Pons (tissue), 1 donor: Measurements from ENCODE around the gene TNRC6B.
A peak's percentile ranks its signal among the peaks of the same experiment; 100 is the strongest.
"Not testable (repeated sequence)": the region's sequence is repeated elsewhere in the genome, so short reads cannot be mapped to it uniquely, and the experiment has no call there.

Source experiments
- DNase-seq: peaks from one replicate; pipeline ENCODE4 v3.0.0-alpha.2; 2016; ENCODE audit warnings: low spot score

The TNRC6B gene

DNA sequence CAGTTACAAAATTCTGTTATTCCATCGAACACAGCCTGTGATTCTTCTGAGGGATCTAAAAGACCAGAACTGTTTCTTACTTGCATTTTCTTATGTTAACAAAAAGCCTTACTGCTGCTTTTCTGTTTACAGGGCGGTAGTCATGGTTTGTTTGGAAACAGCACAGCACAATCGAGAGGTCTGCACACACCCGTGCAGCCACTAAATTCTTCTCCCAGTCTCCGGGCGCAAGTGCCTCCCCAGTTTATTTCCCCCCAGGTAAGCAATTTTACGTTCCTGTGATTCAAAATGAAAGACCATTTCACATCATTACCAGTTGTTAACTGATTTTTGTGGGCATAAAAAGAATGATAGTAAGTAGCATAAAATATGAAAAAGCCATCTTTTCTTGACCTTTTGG is 107.8 kb downstream of the TNRC6B start:
- no peak for DNase-seq

DNA sequence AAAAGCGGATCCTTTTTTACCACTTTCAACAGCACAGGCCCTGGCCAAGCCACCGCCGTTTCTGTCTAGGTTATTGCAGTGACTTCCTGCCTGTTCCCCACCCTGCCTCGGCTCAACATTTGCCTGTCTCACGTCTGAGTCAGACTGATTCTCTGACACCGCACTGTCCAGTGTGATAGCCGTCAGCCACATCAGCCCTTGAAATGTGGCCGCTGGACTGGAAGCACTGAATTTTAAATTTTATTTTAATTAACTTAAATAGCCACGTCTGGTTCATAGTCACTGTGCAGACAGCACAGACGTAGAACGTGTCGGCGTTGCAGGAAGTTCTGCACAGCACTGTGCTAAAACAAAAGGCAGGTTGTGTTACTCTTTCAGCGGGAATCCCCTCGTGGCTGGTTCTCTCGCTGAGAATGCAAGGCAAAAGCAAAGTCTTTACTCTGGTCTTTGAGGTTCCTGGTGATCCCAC is 112.3 kb downstream of the TNRC6B start:
- DNase-seq: no peak

DNA sequence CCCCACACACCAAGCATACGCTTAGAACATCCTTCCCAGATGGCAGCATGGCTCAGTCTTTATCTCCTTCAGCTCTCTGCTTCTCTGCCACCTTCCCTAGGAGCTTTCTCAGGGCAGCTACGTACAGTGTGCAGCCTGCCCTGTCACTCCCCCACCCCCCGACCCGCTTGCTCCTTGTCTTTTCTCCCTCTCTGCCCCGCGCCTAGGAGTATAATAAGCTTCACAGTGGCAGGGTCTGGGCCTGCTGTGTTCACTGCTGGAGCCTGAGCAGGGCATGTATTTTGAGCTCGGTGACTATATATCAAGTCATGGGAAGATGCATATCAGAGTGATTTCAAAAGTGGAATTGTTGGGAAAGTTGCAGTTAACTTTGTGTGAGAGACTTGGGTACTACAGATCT is 112.8 kb downstream of the TNRC6B start:
- DNase-seq: no peak

DNA sequence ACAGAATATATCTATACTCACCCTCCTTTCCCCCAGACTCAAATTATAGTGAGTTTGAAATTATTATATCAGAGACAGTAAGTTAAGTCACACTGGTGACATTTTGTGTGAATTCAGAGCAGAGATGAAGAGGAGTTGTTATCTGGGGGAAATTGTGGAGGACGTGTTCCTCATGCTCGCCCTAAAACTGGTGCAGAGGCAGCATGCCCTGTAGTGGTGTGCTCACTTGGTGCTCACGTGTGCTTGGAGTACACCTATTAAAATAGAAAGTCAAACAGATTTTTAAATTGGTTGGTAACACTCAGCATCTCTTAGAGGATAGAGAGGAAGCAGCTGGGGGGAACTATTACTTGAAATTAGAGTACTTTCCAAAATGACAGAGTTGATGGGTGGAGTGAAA is 117.0 kb downstream of the TNRC6B start:
- DNase-seq: no peak

DNA sequence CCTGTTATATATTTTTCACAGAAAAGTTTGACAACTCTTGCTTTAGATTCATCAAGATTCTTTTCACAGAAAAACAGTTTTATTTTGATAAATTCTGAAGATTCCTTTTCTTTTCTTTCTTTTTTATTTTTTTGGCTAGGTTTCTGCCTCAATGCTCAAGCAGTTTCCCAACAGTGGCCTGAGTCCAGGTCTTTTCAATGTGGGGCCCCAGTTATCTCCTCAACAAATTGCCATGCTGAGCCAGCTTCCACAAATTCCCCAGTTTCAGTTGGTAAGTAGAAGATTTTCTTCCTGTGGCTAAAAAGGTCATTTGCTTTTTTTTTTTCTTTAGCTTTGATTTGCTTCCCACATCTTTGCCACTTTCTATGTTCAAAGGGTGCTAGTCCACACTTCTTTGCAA is 122.6 kb downstream of the TNRC6B start:
- no peak for DNase-seq

DNA sequence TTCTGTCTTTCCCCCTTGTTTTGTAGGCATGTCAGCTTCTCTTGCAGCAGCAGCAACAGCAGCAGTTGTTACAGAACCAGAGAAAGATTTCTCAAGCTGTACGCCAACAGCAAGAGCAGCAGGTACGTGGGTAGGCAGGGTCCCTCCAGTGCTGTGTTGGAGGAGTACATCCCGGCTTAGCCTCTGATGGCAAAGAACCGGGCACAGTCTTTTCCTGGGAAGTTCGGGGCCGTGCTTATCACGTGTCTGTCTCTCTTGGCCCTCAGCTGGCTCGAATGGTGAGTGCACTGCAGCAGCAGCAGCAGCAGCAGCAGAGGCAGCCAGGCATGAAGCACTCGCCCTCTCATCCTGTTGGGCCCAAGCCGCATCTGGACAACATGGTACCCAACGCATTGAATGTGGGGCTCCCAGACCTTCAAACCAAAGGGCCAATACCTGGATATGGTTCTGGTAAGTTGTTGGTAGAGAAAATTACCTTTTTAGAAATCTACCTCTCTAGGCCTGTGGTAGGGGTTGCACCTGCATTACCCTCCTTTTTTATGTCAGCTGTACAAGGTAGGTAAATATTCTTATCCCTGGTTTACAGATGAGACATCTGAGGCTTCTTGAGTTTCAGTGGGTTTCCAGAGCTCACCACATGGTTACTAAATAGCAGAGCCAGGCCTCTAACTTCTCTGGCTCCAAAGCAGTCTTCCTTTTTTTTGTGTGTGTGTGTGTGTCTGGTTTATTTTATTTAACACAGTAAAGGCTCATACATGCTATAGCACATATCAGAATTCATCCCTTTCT is 123.4 kb downstream of the TNRC6B start:
- no peak for DNase-seq

DNA sequence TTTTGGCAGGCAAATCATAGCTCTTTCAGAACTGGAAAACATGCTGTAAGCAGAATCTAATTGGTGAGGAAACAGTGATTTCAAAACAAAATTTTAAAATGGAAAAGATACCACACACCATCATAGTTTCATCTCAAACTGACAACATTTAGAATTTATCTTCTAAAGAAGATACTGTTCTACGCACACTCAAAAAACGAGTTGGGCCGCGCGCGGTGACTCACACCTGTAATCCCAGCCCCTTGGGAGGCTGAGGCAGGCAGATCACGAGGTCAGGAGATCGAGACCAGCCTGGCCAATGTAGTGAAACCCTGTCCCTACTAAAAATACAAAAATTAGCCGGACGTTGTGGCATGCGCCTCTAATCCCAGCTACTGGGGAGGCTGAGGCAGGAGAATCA is 124.4 kb downstream of the TNRC6B start:
- DNase-seq: no peak

DNA sequence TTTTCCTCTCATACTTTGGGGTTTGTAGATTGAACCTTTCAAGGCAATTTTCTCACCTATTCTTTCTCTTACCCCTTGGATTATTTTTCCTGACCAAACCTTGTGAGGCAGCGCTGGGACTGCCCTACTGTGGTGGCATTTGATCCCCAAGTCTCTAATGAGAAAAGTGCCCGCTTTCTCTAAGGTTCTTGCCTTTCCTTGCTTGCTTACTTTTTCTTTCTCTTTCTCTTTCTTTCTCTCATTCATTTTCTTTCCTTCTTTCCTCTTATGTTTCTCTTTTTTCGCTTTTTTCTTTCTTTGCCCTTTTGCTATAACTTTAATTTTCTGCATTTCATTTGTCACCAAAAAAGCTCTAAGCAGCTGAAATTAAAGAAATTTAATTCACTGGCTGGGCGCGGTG is 127.9 kb downstream of the TNRC6B start:
- no peak for DNase-seq

DNA sequence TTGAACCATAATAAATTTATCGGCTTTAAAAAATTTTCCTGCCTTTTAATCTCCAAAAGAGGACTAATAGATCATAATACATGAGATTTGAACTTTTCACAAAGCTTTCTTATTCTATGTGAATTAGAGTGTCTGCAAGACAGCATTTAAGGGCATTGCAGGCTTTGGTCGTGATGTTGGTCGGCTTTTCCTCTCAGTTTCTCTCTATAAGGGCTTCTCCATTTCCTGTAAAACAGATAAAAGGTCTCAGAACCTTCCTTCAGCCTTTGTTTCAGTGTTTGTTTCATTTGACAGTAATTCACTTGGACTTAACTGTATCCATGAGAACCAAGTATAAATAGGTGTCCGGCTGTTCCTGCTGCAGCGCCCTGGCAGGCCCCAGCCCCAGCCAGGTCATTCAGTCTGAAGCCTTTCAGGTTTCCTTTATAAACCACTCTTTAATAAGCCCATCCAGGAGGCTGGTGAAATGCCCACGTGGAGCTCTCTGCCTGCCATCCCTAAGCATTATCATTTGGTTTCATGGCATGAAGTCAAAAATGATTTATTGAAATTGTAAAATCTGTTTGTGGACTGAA is 131.4 kb downstream of the TNRC6B start:
- no peak for DNase-seq

DNA sequence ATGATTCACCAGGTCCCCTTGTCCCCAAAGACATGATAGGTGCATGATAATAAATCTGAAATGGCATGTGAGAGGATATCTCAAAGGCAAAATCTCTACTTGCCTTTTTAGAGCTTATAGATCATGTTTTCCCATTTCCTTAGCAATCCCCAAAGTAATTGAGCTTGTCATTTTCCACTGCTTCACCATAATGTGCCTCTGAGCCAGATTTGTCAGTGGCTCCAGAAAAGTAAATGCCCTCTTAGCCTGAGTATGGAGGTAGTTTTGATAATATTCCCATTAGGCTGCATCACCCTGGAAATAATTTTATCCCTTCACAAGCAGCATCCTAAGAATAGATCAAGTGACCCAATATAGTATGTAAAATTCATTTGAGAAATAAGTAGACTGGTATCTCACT is 131.9 kb downstream of the TNRC6B start:
- DNase-seq: no peak

DNA sequence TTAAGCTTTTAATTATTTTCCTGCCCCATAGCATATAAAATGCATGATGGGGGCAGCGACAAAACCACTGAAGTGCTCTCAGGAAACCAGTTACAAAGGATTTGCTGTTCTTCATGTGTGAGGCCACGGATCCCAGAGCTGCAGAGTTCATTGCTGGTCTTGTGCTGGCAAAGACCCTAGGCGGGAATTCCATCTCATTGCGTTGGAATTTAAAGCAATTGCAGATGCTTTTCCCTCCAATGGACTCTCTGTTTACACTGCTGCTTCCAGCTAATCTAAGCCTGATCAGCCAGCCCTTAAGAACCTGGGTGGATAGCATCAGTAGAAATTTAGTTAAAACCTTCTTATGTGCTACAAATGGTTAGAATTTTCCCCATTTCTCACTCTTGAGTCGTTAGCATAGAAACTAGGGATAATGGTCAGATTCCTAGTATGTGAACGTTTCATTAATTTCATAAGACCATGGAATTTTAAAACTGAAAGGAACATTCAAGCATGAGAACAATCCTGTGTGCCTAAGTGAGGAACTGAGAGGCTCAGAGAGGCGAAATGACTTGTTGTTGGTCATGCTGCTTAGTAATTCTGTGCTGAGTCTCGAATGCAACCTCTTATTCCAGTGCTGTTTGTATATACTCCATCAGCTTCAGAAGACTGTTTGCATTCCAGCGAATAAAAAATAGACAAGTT is 132.5 kb downstream of the TNRC6B start:
- no peak for DNase-seq

DNA sequence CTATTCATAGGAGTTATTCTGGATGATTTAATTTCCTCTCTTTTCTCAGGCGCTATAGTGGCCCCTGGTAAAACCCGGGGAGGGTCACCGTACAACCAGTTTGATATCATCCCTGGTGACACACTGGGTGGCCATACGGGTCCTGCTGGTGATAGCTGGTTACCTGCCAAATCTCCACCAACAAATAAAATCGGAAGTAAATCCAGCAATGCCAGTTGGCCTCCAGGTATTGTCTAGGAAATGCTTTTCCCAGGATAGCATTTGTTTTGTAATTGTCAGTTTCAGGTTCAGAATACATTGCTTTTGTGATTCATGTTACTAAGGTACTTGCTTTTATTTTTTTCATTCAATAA is 133.0 kb downstream of the TNRC6B start:
- no peak for DNase-seq

DNA sequence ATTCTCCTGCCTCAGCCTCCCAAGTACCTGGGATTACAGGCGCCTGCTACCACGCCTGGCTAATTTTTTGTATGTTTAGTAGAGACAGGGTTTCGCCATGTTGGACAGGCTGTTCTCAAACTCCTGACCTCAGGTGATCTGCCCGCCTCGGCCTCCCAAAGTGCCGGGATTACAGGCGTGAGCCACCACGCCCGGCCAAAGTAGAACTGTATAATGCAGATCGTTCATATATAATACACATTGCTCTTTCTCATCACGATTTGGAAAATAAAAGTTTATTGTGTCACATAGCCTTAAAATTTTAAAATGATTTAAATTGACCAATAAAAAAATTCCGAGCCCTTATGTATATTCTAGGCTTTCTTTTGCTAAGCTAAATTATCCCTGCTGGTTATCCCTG is 133.9 kb downstream of the TNRC6B start:
- not testable (repeated sequence) for DNase-seq

DNA sequence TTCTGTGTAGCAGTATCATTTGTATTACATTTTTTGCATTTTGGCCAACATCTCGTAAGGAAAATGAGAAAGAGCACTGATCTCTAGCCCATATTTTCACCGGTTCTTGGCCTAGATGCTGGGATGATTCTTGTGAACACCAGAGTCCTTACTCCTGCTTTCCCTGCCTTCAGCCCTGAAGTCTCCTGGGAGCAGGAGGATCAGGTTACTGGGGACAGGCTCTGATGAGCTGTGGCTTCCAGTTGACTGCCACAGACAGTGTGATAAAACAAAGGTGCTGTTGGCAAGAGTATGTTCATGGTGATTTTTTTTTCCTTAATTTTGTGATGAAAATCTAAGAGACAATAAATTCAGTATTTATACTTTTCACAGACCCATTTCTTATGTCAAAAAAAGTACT is 134.3 kb downstream of the TNRC6B start:
- no peak for DNase-seq

DNA sequence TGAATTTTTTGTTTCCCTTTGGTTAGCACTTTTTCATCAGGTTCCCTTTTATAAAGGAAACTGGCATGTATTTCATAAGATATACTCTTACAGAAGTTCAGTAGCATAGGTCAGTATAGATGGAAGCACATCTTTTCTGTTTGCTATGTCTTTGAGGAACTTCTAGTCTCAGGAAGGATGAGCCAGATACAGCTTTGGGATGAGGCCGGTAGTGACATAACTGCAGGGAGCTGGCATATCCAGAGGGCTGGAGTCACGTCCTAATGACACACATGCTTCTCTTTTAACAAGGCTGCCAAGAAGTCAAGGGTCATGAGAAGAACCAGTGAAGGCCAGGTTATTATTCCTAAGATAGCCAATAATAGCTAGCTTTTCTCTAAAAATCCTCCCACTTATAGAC is 135.3 kb downstream of the TNRC6B start:
- DNase-seq: no peak

DNA sequence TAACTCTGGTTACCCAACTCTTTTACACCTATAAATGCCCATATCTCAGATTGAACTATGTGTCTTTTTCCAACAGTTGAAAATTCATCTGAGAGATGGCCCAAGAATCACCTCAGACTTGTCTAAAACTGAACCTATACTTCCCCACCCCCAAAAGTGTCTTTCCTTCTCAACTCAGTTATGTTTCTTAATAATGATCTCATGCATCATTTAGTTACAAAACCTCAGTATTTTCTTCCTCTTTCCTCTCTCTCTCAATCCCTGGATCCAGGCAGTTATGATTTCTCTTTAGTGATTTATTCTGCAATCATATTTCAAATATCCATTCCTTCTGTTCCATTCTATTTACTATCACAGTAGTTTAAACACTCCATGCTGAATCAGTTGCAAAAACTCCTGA is 136.3 kb downstream of the TNRC6B start:
- no peak for DNase-seq

DNA sequence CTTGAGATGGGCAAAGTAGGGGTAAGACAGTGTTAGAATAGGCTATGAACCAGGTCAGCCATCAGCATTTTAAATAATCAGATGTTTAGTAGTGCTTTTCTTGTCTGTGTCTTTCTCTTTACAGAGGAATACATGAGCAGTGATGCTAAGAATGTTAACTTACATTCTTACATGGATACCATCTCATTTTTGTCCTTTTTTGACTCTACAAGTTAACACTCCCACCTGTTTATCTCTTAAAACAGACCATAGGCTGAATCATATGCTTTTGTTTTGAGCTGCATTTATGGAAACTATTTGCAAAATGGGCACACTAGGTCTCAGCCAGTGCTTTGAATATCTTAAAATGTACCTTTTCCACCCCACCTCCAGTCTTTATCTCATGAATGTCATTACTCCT is 143.0 kb downstream of the TNRC6B start:
- no peak for DNase-seq

DNA sequence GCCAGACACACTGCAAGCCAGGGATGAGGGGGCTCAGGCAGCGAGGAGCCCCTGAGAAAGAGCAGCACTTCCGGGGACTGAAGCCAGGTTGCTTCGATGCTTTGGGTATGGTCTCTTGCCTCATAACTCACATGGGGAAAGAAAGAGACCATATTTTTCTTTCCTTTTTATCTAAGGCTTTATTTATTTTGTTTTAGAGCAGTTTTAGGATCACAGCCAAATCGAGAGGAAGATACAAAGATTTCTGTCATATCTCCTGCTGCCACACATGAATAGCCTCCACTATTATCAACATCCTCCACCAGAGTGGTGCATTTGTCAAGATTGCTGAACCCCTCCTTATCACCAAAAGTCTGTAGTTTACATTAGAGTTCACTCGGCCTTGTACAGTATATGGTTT is 144.3 kb downstream of the TNRC6B start:
- peak; percentile 62 for DNase-seq

DNA sequence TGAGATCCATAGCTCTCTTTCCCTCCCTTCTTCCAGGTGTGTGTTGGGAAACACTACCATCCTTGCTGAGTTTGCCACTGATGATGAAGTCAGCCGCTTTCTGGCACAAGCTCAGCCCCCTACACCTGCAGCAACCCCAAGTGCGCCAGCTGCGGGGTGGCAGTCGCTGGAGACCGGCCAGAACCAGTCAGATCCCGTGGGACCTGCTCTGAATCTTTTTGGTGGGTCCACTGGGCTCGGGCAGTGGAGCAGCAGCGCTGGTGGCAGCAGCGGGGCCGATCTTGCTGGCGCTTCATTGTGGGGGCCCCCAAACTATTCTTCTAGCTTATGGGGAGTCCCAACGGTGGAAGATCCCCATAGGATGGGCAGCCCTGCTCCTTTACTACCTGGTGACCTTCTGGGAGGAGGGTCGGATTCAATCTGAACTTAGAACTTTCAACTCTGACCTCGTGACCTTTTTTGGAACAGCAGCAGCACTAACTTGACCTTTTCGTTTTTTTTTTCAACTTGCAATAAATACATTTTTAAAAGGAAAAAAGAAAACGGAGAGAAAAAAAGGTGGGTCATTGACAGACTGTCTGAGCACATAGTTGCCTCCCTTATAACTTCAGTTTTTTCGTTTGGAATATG is 145.2 kb downstream of the TNRC6B start:
- no peak for DNase-seq

DNA sequence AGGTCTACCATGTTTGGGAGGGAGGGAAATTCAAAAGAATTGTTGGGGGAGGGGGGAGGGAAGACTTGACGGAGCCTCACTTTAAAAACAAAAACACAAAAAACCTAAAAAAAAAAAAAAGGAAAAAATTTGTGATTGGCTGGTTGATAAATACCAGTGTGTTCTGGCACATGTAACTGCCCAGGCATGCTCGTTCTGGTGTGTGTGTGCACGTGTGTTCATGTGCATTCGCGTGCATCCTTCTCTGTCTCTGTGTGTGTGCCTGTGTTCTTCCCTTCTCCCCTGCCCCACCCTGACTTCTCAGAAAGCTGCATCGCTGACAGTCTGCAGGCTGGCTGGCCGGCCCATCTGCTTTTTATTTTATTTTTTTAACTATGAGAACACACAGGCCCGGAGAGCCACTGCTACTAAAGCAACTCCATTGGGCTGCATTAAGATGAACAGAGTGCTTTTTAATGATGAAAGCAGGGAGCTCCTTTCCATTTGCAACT is 146.0 kb downstream of the TNRC6B start:
- DNase-seq: no peak

DNA sequence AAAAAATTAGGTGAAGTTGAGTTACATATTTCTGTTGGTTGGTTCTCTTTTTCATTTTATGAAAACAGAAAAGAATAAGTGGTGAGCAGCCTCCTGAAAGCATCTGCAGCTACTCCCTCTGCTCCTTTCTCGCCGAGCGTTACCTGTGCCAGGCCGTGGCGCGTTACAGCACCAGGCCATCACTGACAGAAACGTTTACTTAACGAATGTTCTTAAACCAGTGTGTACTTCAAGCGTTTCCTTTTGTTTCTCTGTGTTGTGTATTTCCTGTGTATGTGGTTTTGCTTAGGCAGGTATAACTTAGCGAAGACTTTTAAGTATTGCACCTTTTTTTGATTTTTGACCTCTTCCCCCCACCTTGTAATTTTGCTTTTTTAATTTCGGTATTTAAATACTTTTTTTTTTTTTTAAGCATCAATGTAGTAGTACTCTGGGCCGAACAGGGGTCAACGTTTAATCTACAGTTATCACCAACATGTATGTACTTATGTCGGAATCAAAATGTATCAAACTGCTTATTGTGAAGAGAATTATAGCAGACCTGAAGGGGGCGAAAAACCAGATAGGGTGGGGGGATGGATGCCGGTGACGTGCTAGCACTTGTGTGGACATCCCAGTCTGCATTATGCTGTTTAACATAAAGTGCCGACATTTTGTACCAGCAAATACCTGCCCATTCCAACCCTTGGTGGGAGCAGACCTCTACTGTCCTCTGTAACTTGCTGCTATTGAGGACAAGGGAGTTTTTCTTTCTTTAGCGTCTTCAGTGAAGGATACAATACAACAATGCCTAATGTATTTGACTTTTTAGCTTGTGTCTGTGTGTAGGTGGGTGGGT is 147.0 kb downstream of the TNRC6B start:
- DNase-seq: no peak

DNA sequence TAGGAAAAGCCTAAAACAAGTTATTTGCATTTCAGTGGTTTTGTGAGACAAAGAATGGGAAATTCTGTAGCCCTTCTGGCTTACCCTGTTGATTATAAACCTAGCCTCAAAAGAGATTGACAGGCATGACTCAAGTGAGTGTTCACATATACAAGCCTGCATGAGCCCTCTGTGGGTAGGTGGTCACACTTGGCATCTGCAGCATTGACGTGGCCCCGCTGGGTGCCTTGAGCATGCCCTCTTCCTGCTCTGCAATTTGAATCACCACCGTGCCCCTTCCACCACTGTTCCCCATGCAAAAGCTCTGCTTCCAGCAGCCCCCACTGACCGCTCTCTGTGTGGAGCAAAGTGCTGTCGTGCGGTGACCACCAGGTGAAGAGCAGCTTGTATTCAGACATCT is 147.6 kb downstream of the TNRC6B start:
- DNase-seq: no peak
